ENCODE data around the gene BCORL1. TPM values are rescaled to one million over a fixed set of nuclear protein-coding genes. Genes with fewer than 3 reads are reported as not detected.

The BCORL1 gene
- total RNA-seq, 1 experiment from 2014 or later, result 13.3 TPM

- Histone ChIP-seq H3K4me1 (ENCODE audit: insufficient read depth, low read length, poor library complexity, severe bottlenecking) (no peaks in the 10 kb centered on the region), H3K27ac (ENCODE audit: low read depth, low read length, poor library complexity, severe bottlenecking) (no peak overlapping the region), H3K9me3 (ENCODE audit: low read depth, low read length, poor library complexity, severe bottlenecking) (no peaks in the 10 kb centered on the region), H3K27me3 (replicated peaks; ENCODE audit: insufficient read depth, low read depth, low read length, poor library complexity) (no peaks in the 10 kb centered on the region), H3K4me3 (ENCODE audit: low read depth, low read length, poor library complexity, severe bottlenecking) (no peak overlapping the region), H3K36me3 (ENCODE audit: insufficient read depth, low read length, poor library complexity, severe bottlenecking) (peaks cover 5% of the 10 kb centered on the region)
- ChIA-PET CTCF (no interaction called here), POLR2A (ENCODE audit: low non-redundant PET) (no interaction called here)
- no TSS peak for BruUV-seq (replicated peaks)
- DNase-seq (ENCODE audit: low spot score), result no peak
- intact Hi-C loops (cut with micrococcal nuclease; ENCODE audit: unreplicated experiment), result no loop called here
- TF ChIP-seq, protein P1, sequence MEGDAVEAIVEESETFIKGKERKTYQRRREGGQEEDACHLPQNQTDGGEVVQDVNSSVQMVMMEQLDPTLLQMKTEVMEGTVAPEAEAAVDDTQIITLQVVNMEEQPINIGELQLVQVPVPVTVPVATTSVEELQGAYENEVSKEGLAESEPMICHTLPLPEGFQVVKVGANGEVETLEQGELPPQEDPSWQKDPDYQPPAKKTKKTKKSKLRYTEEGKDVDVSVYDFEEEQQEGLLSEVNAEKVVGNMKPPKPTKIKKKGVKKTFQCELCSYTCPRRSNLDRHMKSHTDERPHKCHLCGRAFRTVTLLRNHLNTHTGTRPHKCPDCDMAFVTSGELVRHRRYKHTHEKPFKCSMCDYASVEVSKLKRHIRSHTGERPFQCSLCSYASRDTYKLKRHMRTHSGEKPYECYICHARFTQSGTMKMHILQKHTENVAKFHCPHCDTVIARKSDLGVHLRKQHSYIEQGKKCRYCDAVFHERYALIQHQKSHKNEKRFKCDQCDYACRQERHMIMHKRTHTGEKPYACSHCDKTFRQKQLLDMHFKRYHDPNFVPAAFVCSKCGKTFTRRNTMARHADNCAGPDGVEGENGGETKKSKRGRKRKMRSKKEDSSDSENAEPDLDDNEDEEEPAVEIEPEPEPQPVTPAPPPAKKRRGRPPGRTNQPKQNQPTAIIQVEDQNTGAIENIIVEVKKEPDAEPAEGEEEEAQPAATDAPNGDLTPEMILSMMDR (conservative IDR thresholded peaks at IDR 0.05; ENCODE audit: low read depth, low read length), result no peak
- no peak for TF ChIP-seq EZH2 (IDR thresholded peaks at IDR 0.05; ENCODE audit: borderline replicate concordance, low read depth, low read length, poor library complexity, severe bottlenecking)
These were observed 72.7 kb downstream of the BCORL1 start for GRCh38 chrX:130055103-130055502.

DNA sequence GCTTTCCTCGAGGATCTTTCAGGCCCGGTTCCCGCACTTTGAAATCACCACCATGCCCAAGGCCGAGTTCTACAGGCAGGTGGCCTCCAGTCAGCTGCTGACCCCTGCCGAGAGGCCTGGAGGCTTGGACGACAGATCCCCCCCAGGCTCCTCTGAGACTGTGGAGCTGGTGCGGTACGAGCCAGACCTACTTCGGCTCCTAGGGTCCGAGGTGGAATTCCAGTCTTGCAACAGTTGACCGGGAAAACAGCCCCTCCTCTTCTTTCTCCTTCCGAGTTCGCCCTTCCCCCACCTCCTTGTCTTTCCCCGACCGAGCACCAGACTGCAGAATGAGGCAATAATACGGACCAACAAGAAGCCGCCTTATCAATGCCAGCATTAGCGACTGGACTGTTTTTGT, 73.5 kb downstream of the BCORL1 start:
- TF ChIP-seq, protein P1 (conservative IDR thresholded peaks at IDR 0.05; ENCODE audit: low read depth, low read length), result no peak
- no peak for TF ChIP-seq EZH2 (IDR thresholded peaks at IDR 0.05; ENCODE audit: borderline replicate concordance, low read depth, low read length, poor library complexity, severe bottlenecking)
- intact Hi-C loops (cut with micrococcal nuclease; ENCODE audit: unreplicated experiment), result no loop called here
- no peak for DNase-seq (ENCODE audit: low spot score)
- no peak overlapping the region for H3K4me3 ChIP-seq (ENCODE audit: low read depth, low read length, poor library complexity, severe bottlenecking)
- H3K4me1 ChIP-seq (ENCODE audit: insufficient read depth, low read length, poor library complexity, severe bottlenecking), result peaks cover 2% of the 10 kb centered on the region
- H3K27ac ChIP-seq (ENCODE audit: low read depth, low read length, poor library complexity, severe bottlenecking), result no peak overlapping the region
- peaks cover 5% of the 10 kb centered on the region for H3K36me3 ChIP-seq (ENCODE audit: insufficient read depth, low read length, poor library complexity, severe bottlenecking)
- ChIA-PET CTCF (no interaction called here), POLR2A (ENCODE audit: low non-redundant PET) (no interaction called here)
- H3K9me3 ChIP-seq (ENCODE audit: low read depth, low read length, poor library complexity, severe bottlenecking), result no peaks in the 10 kb centered on the region
- BruUV-seq (replicated peaks), result no TSS peak
- no peaks in the 10 kb centered on the region for H3K27me3 ChIP-seq (replicated peaks; ENCODE audit: insufficient read depth, low read depth, low read length, poor library complexity)

GRCh38 chrX:130057209-130057608, 74.8 kb downstream of the BCORL1 start:
- CTCF ChIA-PET, result no interaction called here
- DNase-seq (ENCODE audit: low spot score), result no peak
- intact Hi-C loops (cut with micrococcal nuclease; ENCODE audit: unreplicated experiment), result no loop called here
- Histone ChIP-seq H3K36me3 (ENCODE audit: insufficient read depth, low read length, poor library complexity, severe bottlenecking) (peaks cover 4% of the 10 kb centered on the region), H3K27me3 (replicated peaks; ENCODE audit: insufficient read depth, low read depth, low read length, poor library complexity) (no peaks in the 10 kb centered on the region), H3K4me1 (ENCODE audit: insufficient read depth, low read length, poor library complexity, severe bottlenecking) (peaks cover 4% of the 10 kb centered on the region), H3K9me3 (ENCODE audit: low read depth, low read length, poor library complexity, severe bottlenecking) (no peaks in the 10 kb centered on the region), H3K4me3 (ENCODE audit: low read depth, low read length, poor library complexity, severe bottlenecking) (no peak overlapping the region), H3K27ac (ENCODE audit: low read depth, low read length, poor library complexity, severe bottlenecking) (no peak overlapping the region)
- no TSS peak for BruUV-seq (replicated peaks)
- TF ChIP-seq, protein P1 (conservative IDR thresholded peaks at IDR 0.05; ENCODE audit: low read depth, low read length), result no peak
- no peak for TF ChIP-seq EZH2 (IDR thresholded peaks at IDR 0.05; ENCODE audit: borderline replicate concordance, low read depth, low read length, poor library complexity, severe bottlenecking)
- POLR2A ChIA-PET (ENCODE audit: low non-redundant PET), result no interaction called here
